ENCODE measurements around the gene CDC42BPA. TPM values are rescaled to one million over a fixed set of nuclear protein-coding genes. Genes with fewer than 3 reads are reported as not detected.

Gene CDC42BPA
- total RNA-seq, 1 experiment from 2014 or later, result 25.2 TPM

- no peak for TF ChIP-seq ATF1 (CRISPR knock-in tag; IDR thresholded peaks at IDR 0.05)
- TF ChIP-seq ZNF121 (CRISPR knock-in tag; IDR thresholded peaks at IDR 0.05), result no peak
- TF ChIP-seq ERG (CRISPR knock-in tag; IDR thresholded peaks at IDR 0.05), result no peak
- TF ChIP-seq STAT6 (CRISPR knock-in tag; conservative IDR thresholded peaks at IDR 0.05; ENCODE audit: low read depth), result no peak
- no peak for TF ChIP-seq RORB (CRISPR knock-in tag; IDR thresholded peaks at IDR 0.05)
- TF ChIP-seq PRRX2 (CRISPR knock-in tag; IDR thresholded peaks at IDR 0.05), result no peak
- no peak for TF ChIP-seq TCF7 (CRISPR knock-in tag; IDR thresholded peaks at IDR 0.05; ENCODE audit: low read depth)
- TF ChIP-seq ESRRA (CRISPR knock-in tag; IDR thresholded peaks at IDR 0.05; ENCODE audit: borderline replicate concordance), result no peak
- no peak for TF ChIP-seq ZNF281 (CRISPR knock-in tag; IDR thresholded peaks at IDR 0.05)
- no peak for TF ChIP-seq ZNF263 (CRISPR knock-in tag; IDR thresholded peaks at IDR 0.05; ENCODE audit: low read depth)
- TF ChIP-seq GTF2I (CRISPR knock-in tag; conservative IDR thresholded peaks at IDR 0.05), result no peak
- no peak for TF ChIP-seq E2F5 (CRISPR knock-in tag; IDR thresholded peaks at IDR 0.05)
- no peak for TF ChIP-seq TEAD4 (CRISPR knock-in tag; IDR thresholded peaks at IDR 0.05)
- no peak for TF ChIP-seq ATF2 (CRISPR knock-in tag; IDR thresholded peaks at IDR 0.05; ENCODE audit: borderline replicate concordance, low read depth)
- no peak for TF ChIP-seq E2F4 (CRISPR knock-in tag; IDR thresholded peaks at IDR 0.05; ENCODE audit: borderline replicate concordance, low read depth)
- TF ChIP-seq ZSCAN18 (CRISPR knock-in tag; IDR thresholded peaks at IDR 0.05), result no peak
- TF ChIP-seq NFATC4 (CRISPR knock-in tag; IDR thresholded peaks at IDR 0.05), result no peak
- TF ChIP-seq MLX (CRISPR knock-in tag; IDR thresholded peaks at IDR 0.05), result no peak
- H3K27me3 Mint-ChIP-seq (ENCODE audit: low read depth), result no peaks in the 10 kb centered on the region
- peaks cover 17% of the 10 kb centered on the region for H3K36me3 Mint-ChIP-seq
- ChIA-PET POLR2A (no interaction called here), CTCF (no interaction called here)
- no peaks in the 10 kb centered on the region for H3K9me3 Mint-ChIP-seq
- ATAC-seq, result no peak
- peaks cover 12% of the 10 kb centered on the region for H3K4me1 Mint-ChIP-seq
- no peak for DNase-seq (ENCODE audit: low spot score)
- no peak overlapping the region for H3K4me3 Mint-ChIP-seq
- no peak overlapping the region; the same call in 1 of the 2 replicates for H3K27ac Mint-ChIP-seq
Measured at GRCh38 chr1:226987179-226987536, 331.1 kb downstream of the CDC42BPA start.
